ENCODE data around the gene SEL1L. TPM values are rescaled to one million over a fixed set of nuclear protein-coding genes. Genes with fewer than 3 reads are reported as not detected.

Gene SEL1L
- total and polyA plus RNA-seq, 2 of the 13 experiments (the other 11 are each of a cell fraction or from before 2014, with no cell fraction given), result 15.3 to 61.0 TPM

- H3K9me3 ChIP-seq (ENCODE audit: low read length), result no peaks in the 10 kb centered on the region
- peaks cover 20% of the 10 kb centered on the region for H3K4me1 ChIP-seq (ENCODE audit: insufficient read depth, low read length)
- no peak for FAIRE-seq
- no peak overlapping the region for H3K27ac ChIP-seq (ENCODE audit: extremely low read length, insufficient read depth, low read length)
- DNase-seq (ENCODE audit: low spot score), result no peak
- TF ChIP-seq REPIN1 (CRISPR knock-in tag; IDR thresholded peaks at IDR 0.05; ENCODE audit: borderline replicate concordance, low read depth) (no peak), ZMYM3 (CRISPR knock-in tag; IDR thresholded peaks at IDR 0.05) (no peak), ZSCAN9 (CRISPR knock-in tag; IDR thresholded peaks at IDR 0.05; ENCODE audit: borderline replicate concordance) (no peak), ZEB1 (IDR thresholded peaks at IDR 0.05; ENCODE audit: insufficient replicate concordance, low read depth) (no peak), PLRG1 (conservative IDR thresholded peaks at IDR 0.05) (no peak), MXI1 (IDR thresholded peaks at IDR 0.05; ENCODE audit: borderline replicate concordance, low read depth, low read length) (no peak), IRF2 (CRISPR knock-in tag; IDR thresholded peaks at IDR 0.05) (no peak), KDM5A (IDR thresholded peaks at IDR 0.05; ENCODE audit: borderline replicate concordance, low read length) (no peak), ZNF564 (CRISPR knock-in tag; IDR thresholded peaks at IDR 0.05) (no peak), NCOA5 (CRISPR knock-in tag; IDR thresholded peaks at IDR 0.05) (no peak), CENPT (CRISPR knock-in tag; IDR thresholded peaks at IDR 0.05; ENCODE audit: low read depth) (no peak), DNMT3B (CRISPR knock-in tag; conservative IDR thresholded peaks at IDR 0.05) (no peak), RBFOX2 (IDR thresholded peaks at IDR 0.05; ENCODE audit: low read depth, low read length) (no peak), ZNF576 (CRISPR knock-in tag; IDR thresholded peaks at IDR 0.05) (no peak), TMF1 (CRISPR knock-in tag; IDR thresholded peaks at IDR 0.05; ENCODE audit: low read depth) (no peak), RBM22 (optimal IDR thresholded peaks at IDR 0.05; ENCODE audit: low read length) (no peak), ZFP1 (CRISPR knock-in tag; IDR thresholded peaks at IDR 0.05) (no peak), ZNF737 (CRISPR knock-in tag; IDR thresholded peaks at IDR 0.05; ENCODE audit: borderline replicate concordance) (no peak), HOXA9 (CRISPR knock-in tag; IDR thresholded peaks at IDR 0.05; ENCODE audit: borderline replicate concordance) (no peak)
- no peak overlapping the region for H2AFZ ChIP-seq (ENCODE audit: low read length)
- H3K9ac ChIP-seq (ENCODE audit: insufficient read depth, low read depth, low read length), result no peak overlapping the region
- no peaks in the 10 kb centered on the region for H3K27me3 ChIP-seq (ENCODE audit: control insufficient read depth in 1 of 2, insufficient read depth in 2 of 2, low read length in 2 of 2)
- no peaks in the 10 kb centered on the region for H4K20me1 ChIP-seq (ENCODE audit: insufficient read depth, low read length)
- ATAC-seq, result no peak
- intact Hi-C loops (cut with micrococcal nuclease; ENCODE audit: unreplicated experiment), result no loop called here
- no peak overlapping the region for H3K4me2 ChIP-seq (ENCODE audit: low read depth, low read length)
- H3K79me2 ChIP-seq (ENCODE audit: insufficient read depth, low read length), result no peaks in the 10 kb centered on the region
- H3K36me3 ChIP-seq (replicated peaks in 1 of 2; ENCODE audit: control insufficient read depth in 1 of 2, insufficient read depth in 2 of 2, low read length in 2 of 2), result no peaks in the 10 kb centered on the region
- ChIA-PET CTCF (ENCODE audit: low intra/inter-chr PET ratio, low total read pairs) (no interaction called here), POLR2A (no interaction called here)
- 76% methylated on average over 3 of the region's 3 CpGs for WGBS (ENCODE audit: low lambda C conversion rate)
- no TSS peak for BruUV-seq (replicated peaks)
- no peak overlapping the region for H3K4me3 ChIP-seq (replicated peaks in 1 of 3; ENCODE audit: insufficient read depth in 1 of 3, low read depth in 2 of 3, low read length in 3 of 3)
- in situ Hi-C loops (cut with HindIII; ENCODE audit: extremely low pct_ligation_motif_present, low pct_unique_long_range_greater_than_20kb), result no loop called here
Measured at GRCh38 chr14:81432219-81432661, 101.4 kb downstream of the SEL1L start.
